ENCODE measurements around the gene RAD54L.

Gene RAD54L

GRCh38 chr1:46303038-46303871 lies 55.7 kb downstream of the RAD54L start, which contains the start of the genes LRRC41 and UQCRH:
Gene LRRC41, minus strand, starts transcription at chr1:46303616. Its CDS starts 294 bp downstream, at chr1:46303322.
Gene UQCRH, plus strand, starts transcription at chr1:46303698. Its CDS starts 69 bp downstream, at chr1:46303767.
- in situ Hi-C loops (cut with MboI; ENCODE audit: low sequenced_read_pairs, unreplicated experiment), result loop anchor here (5.0 kb wide), 1 partner anchor 44 kb away; no protein-coding TSS in a partner anchor
- no peak for TF ChIP-seq CTCF (IDR thresholded peaks at IDR 0.05; ENCODE audit: borderline replicate concordance, control extremely low read depth, extremely low read depth, insufficient read depth, missing control alignments)
- peak; percentile 93 for DNase-seq (ENCODE audit: low spot score)

GRCh38 chr1:46303872-46304326 lies 56.3 kb downstream of the RAD54L start:
- no peak for DNase-seq (ENCODE audit: low spot score)
- no peak for TF ChIP-seq CTCF (IDR thresholded peaks at IDR 0.05; ENCODE audit: borderline replicate concordance, control extremely low read depth, extremely low read depth, insufficient read depth, missing control alignments)
- in situ Hi-C loops (cut with MboI; ENCODE audit: low sequenced_read_pairs, unreplicated experiment), result loop anchor here (5.0 kb wide), 1 partner anchor 43 kb away; no protein-coding TSS in a partner anchor

- TF ChIP-seq CTCF (IDR thresholded peaks at IDR 0.05; ENCODE audit: borderline replicate concordance, control extremely low read depth, extremely low read depth, insufficient read depth, missing control alignments), result no peak
- DNase-seq (ENCODE audit: low spot score), result no peak
- in situ Hi-C loops (cut with MboI; ENCODE audit: low sequenced_read_pairs, unreplicated experiment), result no loop called here
Measured at GRCh38 chr1:46306159-46306530, 58.6 kb downstream of the RAD54L start.

GRCh38 chr1:46309401-46310159 lies 62.0 kb downstream of the RAD54L start:
- DNase-seq (ENCODE audit: low spot score), result no peak
- in situ Hi-C loops (cut with MboI; ENCODE audit: low sequenced_read_pairs, unreplicated experiment), result no loop called here
- no peak for TF ChIP-seq CTCF (IDR thresholded peaks at IDR 0.05; ENCODE audit: borderline replicate concordance, control extremely low read depth, extremely low read depth, insufficient read depth, missing control alignments)

- in situ Hi-C loops (cut with MboI; ENCODE audit: low sequenced_read_pairs, unreplicated experiment), result no loop called here
- DNase-seq (ENCODE audit: low spot score), result no peak
- no peak for TF ChIP-seq CTCF (IDR thresholded peaks at IDR 0.05; ENCODE audit: borderline replicate concordance, control extremely low read depth, extremely low read depth, insufficient read depth, missing control alignments)
Measured at GRCh38 chr1:46310321-46310720, 62.8 kb downstream of the RAD54L start.

- DNase-seq (ENCODE audit: low spot score), result no peak
- in situ Hi-C loops (cut with MboI; ENCODE audit: low sequenced_read_pairs, unreplicated experiment), result no loop called here
- TF ChIP-seq CTCF (IDR thresholded peaks at IDR 0.05; ENCODE audit: borderline replicate concordance, control extremely low read depth, extremely low read depth, insufficient read depth, missing control alignments), result no peak
Measured at GRCh38 chr1:46315669-46316403, 68.3 kb downstream of the RAD54L start.
